NB4 (cell line): ENCODE results near the gene OR52E8.

ENCODE experiments used
- POLR2A ChIP-seq: IDR thresholded peaks from 2 replicates; pipeline ENCODE4 v1.6.1; 2011; ENCODE audit warnings: mild to moderate bottlenecking; ENCODE audit not compliant: insufficient read length; ENCODE audit errors: extremely low read depth
- TF ChIP-seq, protein P1 (sequence below): IDR thresholded peaks from one replicate; pipeline ENCODE4 v1.5.1; 2012; ENCODE audit warnings: low read depth, low read length

DNA sequence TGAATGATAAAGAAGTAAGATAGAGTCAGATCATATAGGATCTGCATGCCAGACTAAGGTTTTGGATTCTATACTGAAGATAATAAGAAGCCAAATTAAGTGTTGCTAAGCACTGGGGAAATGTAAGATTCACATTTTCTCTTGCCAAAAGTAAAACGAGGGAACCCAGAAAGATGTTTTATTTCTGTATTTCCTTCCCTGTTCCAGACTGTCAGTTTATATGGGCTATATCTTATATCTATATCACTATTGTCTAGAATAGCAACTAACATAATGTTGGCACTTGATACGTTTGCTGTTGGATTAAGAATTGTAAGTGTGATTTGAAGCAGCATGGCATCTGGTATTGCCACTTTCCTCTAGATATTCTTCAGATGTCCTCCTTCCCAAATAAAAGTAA, 24.0 kb downstream of the OR52E8 start:
- TF ChIP-seq, protein P1, sequence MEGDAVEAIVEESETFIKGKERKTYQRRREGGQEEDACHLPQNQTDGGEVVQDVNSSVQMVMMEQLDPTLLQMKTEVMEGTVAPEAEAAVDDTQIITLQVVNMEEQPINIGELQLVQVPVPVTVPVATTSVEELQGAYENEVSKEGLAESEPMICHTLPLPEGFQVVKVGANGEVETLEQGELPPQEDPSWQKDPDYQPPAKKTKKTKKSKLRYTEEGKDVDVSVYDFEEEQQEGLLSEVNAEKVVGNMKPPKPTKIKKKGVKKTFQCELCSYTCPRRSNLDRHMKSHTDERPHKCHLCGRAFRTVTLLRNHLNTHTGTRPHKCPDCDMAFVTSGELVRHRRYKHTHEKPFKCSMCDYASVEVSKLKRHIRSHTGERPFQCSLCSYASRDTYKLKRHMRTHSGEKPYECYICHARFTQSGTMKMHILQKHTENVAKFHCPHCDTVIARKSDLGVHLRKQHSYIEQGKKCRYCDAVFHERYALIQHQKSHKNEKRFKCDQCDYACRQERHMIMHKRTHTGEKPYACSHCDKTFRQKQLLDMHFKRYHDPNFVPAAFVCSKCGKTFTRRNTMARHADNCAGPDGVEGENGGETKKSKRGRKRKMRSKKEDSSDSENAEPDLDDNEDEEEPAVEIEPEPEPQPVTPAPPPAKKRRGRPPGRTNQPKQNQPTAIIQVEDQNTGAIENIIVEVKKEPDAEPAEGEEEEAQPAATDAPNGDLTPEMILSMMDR, result no peak
- no peak for TF ChIP-seq POLR2A
